Muscle of leg (tissue), 16 donors: Measurements from ENCODE around the gene SYT14. TPM values are rescaled to one million over a fixed set of nuclear protein-coding genes. Genes with fewer than 3 reads are reported as not detected.
A peak's percentile ranks its signal among the peaks of the same experiment; 100 is the strongest.
"Not testable (repeated sequence)": the region's sequence is repeated elsewhere in the genome, so short reads cannot be mapped to it uniquely, and the experiment has no call there.

Experiments
- DNase-seq: peaks from one replicate; pipeline ENCODE4 v3.0.0; 2013
- H3K27ac ChIP-seq: one replicate; pipeline ENCODE4 v1.5.1; 2013; ENCODE audit warnings: mild to moderate bottlenecking, low read length, control low read depth
- H3K27me3 ChIP-seq: one replicate; pipeline ENCODE4 v1.6.1; 2013; ENCODE audit warnings: low read length; ENCODE audit not compliant: control insufficient read depth, insufficient read depth
- H3K36me3 ChIP-seq: one replicate; pipeline ENCODE4 v1.6.1; 2013; ENCODE audit warnings: low read length; ENCODE audit not compliant: control insufficient read depth, insufficient read depth
- H3K4me1 ChIP-seq: one replicate; pipeline ENCODE4 v1.6.1; 2013; ENCODE audit warnings: low read length; ENCODE audit not compliant: control insufficient read depth, insufficient read depth
- H3K4me3 ChIP-seq: one replicate; pipeline ENCODE4 v1.5.1; 2013; ENCODE audit warnings: low read length, control low read depth
- H3K9me3 ChIP-seq: replicated peaks from 2 replicates; pipeline ENCODE4 v1.6.1; 2013; ENCODE audit warnings: low read depth, low read length; ENCODE audit not compliant: control insufficient read depth
- WGBS: methylation state at CpG from one replicate; pipeline ENCODE4 v1.1.5; 2013; ENCODE audit warnings: missing lambda C conversion rate; ENCODE audit not compliant: insufficient coverage; 5-methylcytosine and 5-hydroxymethylcytosine counted together
- long read RNA-seq, 11 donors: transcript quantifications; one replicate each; lab custom pipeline, GENCODE V29; 2026
- polyA plus RNA-seq, 8 donors: library from polyadenylated mRNA; unstranded; fragments of 120-200 nt; gene quantifications; one replicate each; pipeline versions ENCODE4 v1.2.1 to v1.2.3, GENCODE V29; 2013; ENCODE audit warnings: inconsistent platforms in 1 of 8, low replicate concordance in 1 of 8; ENCODE audit not compliant: insufficient read length in 8 of 8, insufficient read depth in 1 of 8
- total RNA-seq: library from RNA; stranded (reverse); fragments of 120-200 nt; gene quantifications from one replicate; pipeline ENCODE4 v1.2.4, GENCODE V29; 2013

The SYT14 gene
- total RNA-seq (0.98 TPM), polyA plus RNA-seq (1 to 10 TPM in 6 of 8 donors, under 1 TPM in 2; 0.57 to 3.0 (median 1.3) TPM)
- long read RNA-seq, donor 1, result 0 reads
- long read RNA-seq, donor 2, result 0 reads
- long read RNA-seq, donor 3, result 0 reads
- long read RNA-seq, donor 4, result 0 reads
- long read RNA-seq, donor 5, result 0 reads
- long read RNA-seq, donor 6, result 0 reads
- long read RNA-seq, donor 7, result 0 reads
- long read RNA-seq, donor 8, result 0 reads
- long read RNA-seq, donor 9, result 0 reads
- long read RNA-seq, donor 10, result 0 reads
- long read RNA-seq, donor 11, result 0 reads

- no peaks in the 10 kb centered on the region for H3K36me3 ChIP-seq
- under 1% methylated on average over 85 of the region's 98 CpGs for WGBS
- no peaks in the 10 kb centered on the region for H3K9me3 ChIP-seq
- H3K4me3 ChIP-seq, result no peak within 1 kb of the TSS
- peak; percentile 3 for DNase-seq
- H3K27me3 ChIP-seq, result peaks cover 6% of the 10 kb centered on the region
- H3K27ac ChIP-seq, result no peak within 1 kb of the TSS
- no peaks in the 10 kb centered on the region for H3K4me1 ChIP-seq
Observed at GRCh38 chr1:209937996-209938959, at the start of gene SYT14. Gene SYT14 (plus strand): TSS chr1:209938217. CDS start chr1:209938265, 48 bp downstream.

- not testable (repeated sequence) for H3K27ac ChIP-seq, H3K4me1 ChIP-seq, H3K9me3 ChIP-seq, H3K27me3 ChIP-seq, H3K4me3 ChIP-seq, H3K36me3 ChIP-seq, DNase-seq
- 84% methylated on average over 27 of the region's 31 CpGs for WGBS
Observed at GRCh38 chr1:209888291-209889076, 49.5 kb upstream of the SYT14 start.

DNA sequence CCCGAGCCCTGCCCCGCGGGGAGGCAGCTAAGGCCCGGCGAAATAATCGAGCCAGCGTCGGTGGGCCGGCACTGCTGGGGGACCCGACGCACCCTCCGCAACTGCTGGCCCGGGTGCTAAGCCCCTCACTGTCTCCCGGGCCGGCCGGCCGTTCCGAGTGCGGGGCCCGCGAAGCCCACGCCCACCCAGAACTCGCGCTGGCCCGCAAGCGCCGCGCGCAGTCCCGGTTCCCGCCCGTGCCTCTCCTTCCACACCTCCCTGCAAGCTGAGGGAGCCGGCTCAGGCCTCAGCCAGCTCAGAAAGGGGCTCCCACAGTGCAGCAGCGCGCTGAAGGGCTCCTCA is 49.0 kb upstream of the SYT14 start:
- Histone ChIP-seq H3K27me3 (no peaks in the 10 kb centered on the region), H3K4me1 (no peaks in the 10 kb centered on the region), H3K27ac (no peak overlapping the region), H3K9me3 (no peaks in the 10 kb centered on the region), H3K4me3 (no peak overlapping the region), H3K36me3 (no peaks in the 10 kb centered on the region)
- DNase-seq, result no peak
- WGBS, result 90% methylated on average over 35 of the region's 35 CpGs

DNA sequence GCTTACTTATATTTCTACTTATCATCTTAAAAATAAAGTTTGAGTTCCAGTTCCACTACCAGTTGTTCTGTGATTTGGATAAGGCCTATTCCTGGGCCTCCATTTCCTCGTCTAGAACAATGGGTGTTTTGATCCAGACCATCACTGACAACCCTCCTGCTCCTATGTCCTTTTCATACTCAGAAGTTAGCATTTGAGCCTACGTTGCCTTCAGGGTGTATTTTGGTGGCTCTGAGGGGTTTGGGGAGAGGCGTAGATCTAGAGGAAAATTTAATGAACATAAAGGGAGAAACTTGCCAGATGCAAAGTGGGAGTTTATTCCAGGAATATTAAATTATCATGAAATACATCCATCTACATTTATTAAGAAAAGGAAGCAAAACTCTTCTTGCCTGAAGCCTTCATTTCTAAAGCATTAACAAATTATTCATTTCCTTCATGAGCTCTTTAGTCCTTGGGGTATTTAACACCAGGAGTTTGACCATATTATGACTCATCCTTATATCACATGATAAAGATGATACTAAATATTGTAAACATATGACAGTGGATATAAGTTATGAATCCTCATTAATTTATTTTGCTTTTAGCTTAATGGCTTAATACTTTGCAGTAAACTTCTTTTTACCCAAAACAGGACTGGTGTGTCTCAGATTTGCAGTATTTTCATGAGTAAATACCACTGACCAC is 47.2 kb upstream of the SYT14 start:
- Histone ChIP-seq H3K4me1 (no peaks in the 10 kb centered on the region), H3K36me3 (no peaks in the 10 kb centered on the region), H3K27ac (no peak overlapping the region), H3K27me3 (no peaks in the 10 kb centered on the region), H3K4me3 (no peak overlapping the region), H3K9me3 (no peaks in the 10 kb centered on the region)
- peak; percentile 19 for DNase-seq
- WGBS, result no CpG with 5 or more reads among the region's 3 CpGs

DNA sequence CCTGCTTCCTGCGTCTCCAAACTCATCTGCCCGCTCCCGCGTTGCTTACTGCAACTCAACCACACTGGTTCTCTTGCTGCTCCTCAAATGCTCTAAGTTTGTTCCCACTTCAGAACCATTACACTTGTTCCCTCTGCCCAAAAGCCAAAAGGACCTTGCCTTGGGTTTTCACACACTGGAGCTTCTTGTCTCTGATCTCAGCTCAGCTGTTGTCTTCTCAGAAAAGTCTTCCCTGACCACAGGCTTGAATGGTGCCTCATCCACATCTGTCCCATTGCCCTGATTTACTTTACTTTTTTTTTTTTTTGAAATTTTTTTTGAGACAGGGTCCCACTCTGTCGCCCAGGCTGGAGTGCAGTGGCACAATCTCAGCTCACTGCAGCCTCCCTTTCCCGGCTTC is 44.3 kb upstream of the SYT14 start:
- no peaks in the 10 kb centered on the region for H3K36me3 ChIP-seq
- H3K27ac ChIP-seq, result no peak overlapping the region
- H3K9me3 ChIP-seq, result no peaks in the 10 kb centered on the region
- H3K27me3 ChIP-seq, result no peaks in the 10 kb centered on the region
- no peak overlapping the region for H3K4me3 ChIP-seq
- no peak for DNase-seq
- no peaks in the 10 kb centered on the region for H3K4me1 ChIP-seq
- 89% methylated on average over 6 of the region's 6 CpGs for WGBS

- no CpG with 5 or more reads among the region's 4 CpGs for WGBS
- H3K9me3 ChIP-seq, result no peaks in the 10 kb centered on the region
- H3K27ac ChIP-seq, result no peak overlapping the region
- H3K4me3 ChIP-seq, result no peak overlapping the region
- no peaks in the 10 kb centered on the region for H3K4me1 ChIP-seq
- DNase-seq, result no peak
- H3K36me3 ChIP-seq, result no peaks in the 10 kb centered on the region
- peaks cover 2% of the 10 kb centered on the region for H3K27me3 ChIP-seq
Observed at GRCh38 chr1:209895709-209896108, 42.3 kb upstream of the SYT14 start.

DNA sequence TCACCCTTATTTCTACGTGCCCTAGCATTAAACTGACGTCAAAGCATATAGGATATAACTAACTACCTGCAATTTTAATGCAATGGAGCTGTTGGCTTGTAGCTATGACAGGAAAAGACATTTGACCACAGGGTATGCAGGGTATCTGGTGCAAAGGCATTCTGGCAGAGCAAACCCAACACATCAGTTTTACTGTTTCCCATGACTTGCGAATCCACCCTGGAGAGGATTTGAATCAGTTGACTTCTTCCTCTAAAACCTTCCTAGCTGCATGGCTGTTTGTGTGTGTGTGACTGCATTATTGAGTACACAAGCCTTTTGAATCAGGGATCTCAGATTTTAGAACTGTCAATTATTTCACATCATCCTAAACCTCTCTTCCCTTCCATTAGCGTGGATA is 41.7 kb upstream of the SYT14 start:
- WGBS, result no CpG with 5 or more reads among the region's 4 CpGs

DNA sequence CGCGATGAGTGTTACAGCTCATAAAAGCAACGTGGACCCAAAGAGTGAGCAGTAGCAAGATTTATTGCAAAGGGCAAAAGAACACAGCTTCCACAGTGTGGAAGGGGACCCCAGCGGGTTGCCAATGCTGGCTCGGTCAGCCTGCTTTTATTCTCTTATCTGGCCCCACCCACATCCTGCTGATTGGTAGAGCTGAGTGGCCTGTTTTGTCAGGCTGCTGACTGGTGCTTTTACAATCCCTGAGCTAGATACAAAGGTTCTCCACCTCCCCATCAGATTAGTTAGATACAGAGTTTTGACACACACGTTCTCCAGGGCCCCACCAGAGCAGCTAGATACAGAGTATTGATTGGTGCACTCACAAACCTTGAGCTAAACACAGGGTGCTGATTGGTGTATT is 39.7 kb upstream of the SYT14 start:
- DNase-seq, H3K4me3 ChIP-seq, H3K9me3 ChIP-seq, H3K4me1 ChIP-seq, H3K36me3 ChIP-seq, H3K27ac ChIP-seq, H3K27me3 ChIP-seq: not testable (repeated sequence)
- 66% methylated on average over 4 of the region's 6 CpGs for WGBS

More for the DNA sequence above, 41.7 kb upstream of the SYT14 start:
- Histone ChIP-seq H3K4me3 (no peak overlapping the region), H3K4me1 (no peaks in the 10 kb centered on the region), H3K36me3 (no peaks in the 10 kb centered on the region), H3K27me3 (peaks cover 2% of the 10 kb centered on the region), H3K9me3 (no peaks in the 10 kb centered on the region), H3K27ac (no peak overlapping the region)
- no peak for DNase-seq

- DNase-seq, H3K4me1 ChIP-seq, H3K27me3 ChIP-seq, H3K9me3 ChIP-seq, H3K36me3 ChIP-seq, H3K4me3 ChIP-seq, H3K27ac ChIP-seq: not testable (repeated sequence)
- WGBS, result 87% methylated on average over 12 of the region's 21 CpGs
Observed at GRCh38 chr1:209898851-209899250, 39.2 kb upstream of the SYT14 start.
